PFSK-1 (cell line): ENCODE data around the gene C3.

Experiments
- FOXP2 ChIP-seq: optimal IDR thresholded peaks from 2 replicates; pipeline ENCODE3; 2011; ENCODE audit warnings: borderline replicate concordance, control low read depth, inconsistent platforms; ENCODE audit not compliant: insufficient read depth; ENCODE audit errors: extremely low read length, extremely low read depth
- POLR2AphosphoS5 ChIP-seq: IDR thresholded peaks from 2 replicates; pipeline ENCODE4 v1.6.1; 2012; ENCODE audit warnings: low read depth, mild to moderate bottlenecking, control low read depth, low read length, moderate library complexity
- SIN3A ChIP-seq: IDR thresholded peaks from 2 replicates; pipeline ENCODE4 v1.6.1; 2012; ENCODE audit warnings: mild to moderate bottlenecking, low read length, moderate library complexity, borderline replicate concordance; ENCODE audit not compliant: insufficient read depth
- TAF1 ChIP-seq: IDR thresholded peaks from 2 replicates; pipeline ENCODE4 v1.6.1; 2012; ENCODE audit warnings: low read length, control low read depth, borderline replicate concordance; ENCODE audit not compliant: insufficient read depth
- TF ChIP-seq, protein P1 (sequence below), 2 experiments: IDR thresholded peaks; 2 replicates each; pipeline versions ENCODE4 v1.6.1 to v1.8.0; 2011 to 2012; ENCODE audit warnings: low read depth in 2 of 2, low read length in 2 of 2, control low read depth in 1 of 2, inconsistent platforms in 1 of 2, mild to moderate bottlenecking in 1 of 2, moderate library complexity in 1 of 2; ENCODE audit not compliant: insufficient read depth in 1 of 2

DNA sequence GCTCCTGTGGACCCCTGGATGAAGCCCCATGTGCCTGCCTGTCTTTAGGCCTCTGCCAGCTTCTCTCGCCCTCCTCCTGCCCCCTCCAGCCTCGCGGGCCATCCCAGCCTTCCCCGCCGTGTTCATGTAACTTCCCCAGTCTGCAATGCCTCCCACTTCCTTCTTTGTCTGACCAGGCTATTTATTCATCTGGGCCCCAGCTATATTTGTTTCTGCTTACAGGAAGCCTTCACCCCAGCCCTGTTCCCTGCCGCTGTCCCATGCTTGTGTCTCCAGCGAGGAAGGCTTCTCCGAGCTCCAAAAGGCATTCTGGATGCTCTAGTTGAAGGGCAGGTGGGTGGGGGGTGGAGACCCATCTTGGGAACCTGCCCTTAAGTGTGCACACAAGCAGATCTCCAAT lies 7.9 kb upstream of the C3 start:
- TF ChIP-seq SIN3A, result no peak
- TF ChIP-seq, protein P1, sequence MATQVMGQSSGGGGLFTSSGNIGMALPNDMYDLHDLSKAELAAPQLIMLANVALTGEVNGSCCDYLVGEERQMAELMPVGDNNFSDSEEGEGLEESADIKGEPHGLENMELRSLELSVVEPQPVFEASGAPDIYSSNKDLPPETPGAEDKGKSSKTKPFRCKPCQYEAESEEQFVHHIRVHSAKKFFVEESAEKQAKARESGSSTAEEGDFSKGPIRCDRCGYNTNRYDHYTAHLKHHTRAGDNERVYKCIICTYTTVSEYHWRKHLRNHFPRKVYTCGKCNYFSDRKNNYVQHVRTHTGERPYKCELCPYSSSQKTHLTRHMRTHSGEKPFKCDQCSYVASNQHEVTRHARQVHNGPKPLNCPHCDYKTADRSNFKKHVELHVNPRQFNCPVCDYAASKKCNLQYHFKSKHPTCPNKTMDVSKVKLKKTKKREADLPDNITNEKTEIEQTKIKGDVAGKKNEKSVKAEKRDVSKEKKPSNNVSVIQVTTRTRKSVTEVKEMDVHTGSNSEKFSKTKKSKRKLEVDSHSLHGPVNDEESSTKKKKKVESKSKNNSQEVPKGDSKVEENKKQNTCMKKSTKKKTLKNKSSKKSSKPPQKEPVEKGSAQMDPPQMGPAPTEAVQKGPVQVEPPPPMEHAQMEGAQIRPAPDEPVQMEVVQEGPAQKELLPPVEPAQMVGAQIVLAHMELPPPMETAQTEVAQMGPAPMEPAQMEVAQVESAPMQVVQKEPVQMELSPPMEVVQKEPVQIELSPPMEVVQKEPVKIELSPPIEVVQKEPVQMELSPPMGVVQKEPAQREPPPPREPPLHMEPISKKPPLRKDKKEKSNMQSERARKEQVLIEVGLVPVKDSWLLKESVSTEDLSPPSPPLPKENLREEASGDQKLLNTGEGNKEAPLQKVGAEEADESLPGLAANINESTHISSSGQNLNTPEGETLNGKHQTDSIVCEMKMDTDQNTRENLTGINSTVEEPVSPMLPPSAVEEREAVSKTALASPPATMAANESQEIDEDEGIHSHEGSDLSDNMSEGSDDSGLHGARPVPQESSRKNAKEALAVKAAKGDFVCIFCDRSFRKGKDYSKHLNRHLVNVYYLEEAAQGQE (IDR thresholded peaks at IDR 0.05; ENCODE audit: insufficient read depth in 1 of 2, low read depth in 2 of 2, low read length in 2 of 2), result no peak
- TF ChIP-seq POLR2AphosphoS5, result no peak
- TF ChIP-seq TAF1, result no peak
- TF ChIP-seq FOXP2, result no peak
